K562 (cell line): ENCODE measurements around the gene HK1. TPM values are rescaled to one million over a fixed set of nuclear protein-coding genes. Genes with fewer than 3 reads are reported as not detected.

Experiments
- ATAC-seq: fragments of 200-7000 bp; cut with Tn5 transposase; 3 replicates; pipeline ENCODE4 v1.9.1; 2020; ENCODE audit warnings: moderate library complexity
- BruUV-seq: library from RNA; stranded (reverse); fragments of 400-500 nt; replicated peaks from 2 replicates; lab custom pipeline; 2021; lab: Mats Ljungman, UMichigan
- CTCF ChIA-PET: fragments of 300-600 bp; formaldehyde crosslinking; extraction: SDS; loops from one replicate; lab custom pipeline; 2021; ENCODE audit warnings: low intra/inter-chr PET ratio; lab: Yijun Ruan, JAX
- POLR2A ChIA-PET: fragments of 300-600, 350-650 bp; sonication (Branson Sonifier 250); formaldehyde crosslinking; extraction: SDS; loops from one replicate; lab custom pipeline; 2021; ENCODE audit warnings: antibody characterized with exemption, inconsistent platforms; lab: Yijun Ruan, JAX
- DNase-seq, 4 experiments: peaks; one replicate each; pipeline versions ENCODE4 v3.0.0 to v3.0.0-alpha.2; 2011 to 2018; ENCODE audit warnings: low spot score in 3 of 4, mixed read lengths in 3 of 4; ENCODE audit errors: extremely low read depth in 1 of 4
- FAIRE-seq: peaks from 2 replicates; lab custom pipeline; 2011; peaks lifted over from hg19 to GRCh38; lab: Jason Lieb, UNC
- H2AFZ ChIP-seq: 2 replicates; pipeline ENCODE4 v1.6.0; 2011; ENCODE audit warnings: low read depth, low read length, control low read depth, inconsistent platforms
- H3K27ac ChIP-seq: fragments of 200-600 bp; 3 replicates; pipeline ENCODE4 v1.8.0; 2011; ENCODE audit warnings: low read depth, mild to moderate bottlenecking, control low read depth, inconsistent platforms, low read length, moderate library complexity, mixed read lengths; ENCODE audit errors: extremely low read depth
- H3K27me3 ChIP-seq, 2 experiments: fragments of 300-600 bp in 1 of 2; 2 replicates in 1 of 2; 3 replicates in 1 of 2; pipeline versions ENCODE4 v1.6.0 to v1.8.0; 2011; ENCODE audit warnings: inconsistent platforms in 2 of 2, low read length in 2 of 2, mild to moderate bottlenecking in 1 of 2, mixed read lengths in 1 of 2, moderate library complexity in 1 of 2; ENCODE audit not compliant: control insufficient read depth in 2 of 2, insufficient read depth in 2 of 2
- H3K36me3 ChIP-seq: fragments of 300-600 bp; 3 replicates; pipeline ENCODE4 v1.8.0; 2011; ENCODE audit warnings: mild to moderate bottlenecking, low read length, inconsistent platforms; ENCODE audit not compliant: control insufficient read depth, insufficient read depth
- H3K4me1 ChIP-seq, 2 experiments: fragments of 200-600 bp in 1 of 2; replicated peaks in 1 of 2; 2 replicates in 1 of 2; 3 replicates in 1 of 2; pipeline versions ENCODE4 v1.5.1 to v1.8.0; 2011; ENCODE audit warnings: inconsistent platforms in 2 of 2, low read length in 2 of 2, mild to moderate bottlenecking in 1 of 2, mixed read lengths in 1 of 2, moderate library complexity in 1 of 2; ENCODE audit not compliant: control insufficient read depth in 2 of 2, insufficient read depth in 2 of 2
- H3K4me2 ChIP-seq: 2 replicates; pipeline ENCODE4 v1.6.1; 2011; ENCODE audit warnings: low read length, control low read depth, inconsistent platforms, mixed read lengths; ENCODE audit not compliant: insufficient read depth
- H3K4me3 ChIP-seq: fragments of 200-600 bp; sonication (generic), shearing (Covaris generic); 2 replicates; pipeline ENCODE4 v1.5.1; 2016; ENCODE audit warnings: control low read depth, inconsistent platforms
- H3K79me2 ChIP-seq: fragments of 200-600 bp; 3 replicates; pipeline ENCODE4 v1.8.0; 2011; ENCODE audit warnings: low read length, inconsistent platforms; ENCODE audit not compliant: control insufficient read depth, insufficient read depth
- H3K9ac ChIP-seq, 2 experiments: 2 replicates each; pipeline versions ENCODE4 v1.6.0 to v1.6.1; 2011; ENCODE audit warnings: low read depth in 2 of 2, low read length in 2 of 2, control low read depth in 1 of 2, inconsistent platforms in 1 of 2, mild to moderate bottlenecking in 1 of 2, mixed read lengths in 1 of 2; ENCODE audit not compliant: insufficient read depth in 1 of 2
- H3K9me1 ChIP-seq: one replicate; pipeline ENCODE4 v1.6.0; 2011; ENCODE audit warnings: inconsistent platforms, mild to moderate bottlenecking, low read length, moderate library complexity; ENCODE audit not compliant: control insufficient read depth, insufficient read depth
- H3K9me3 ChIP-seq: replicated peaks from 2 replicates; pipeline ENCODE4 v1.5.1; 2011; ENCODE audit warnings: low read depth, low read length, inconsistent platforms; ENCODE audit not compliant: control insufficient read depth, insufficient read depth
- H4K20me1 ChIP-seq: replicated peaks from 2 replicates; pipeline ENCODE4 v1.6.1; 2011; ENCODE audit warnings: low read length, inconsistent platforms, mixed read lengths; ENCODE audit not compliant: control insufficient read depth, insufficient read depth
- ESRRA ChIP-seq: fragments of 450-650 bp; IDR thresholded peaks from 2 replicates; pipeline ENCODE4 v1.6.1; 2014; ENCODE audit warnings: low read depth, mild to moderate bottlenecking, moderate library complexity, borderline replicate concordance
- OTX1 ChIP-seq: fragments of 450-650 bp; formaldehyde crosslinking; IDR thresholded peaks from 2 replicates; pipeline ENCODE4 v1.4.0; 2022; ENCODE audit warnings: mild to moderate bottlenecking
- POLR2G ChIP-seq: fragments of 200-400 bp; formaldehyde crosslinking; IDR thresholded peaks from 2 replicates; pipeline ENCODE4 v1.6.1; 2017; ENCODE audit warnings: low read depth, mild to moderate bottlenecking, antibody characterized with exemption, low read length, moderate library complexity
- RBM25 ChIP-seq: fragments of 200-400 bp; formaldehyde crosslinking; IDR thresholded peaks from 2 replicates; pipeline ENCODE4 v1.6.1; 2018; ENCODE audit warnings: low read length, low read depth, moderate library complexity; ENCODE audit not compliant: severe bottlenecking
- ZBTB8A ChIP-seq: fragments of 450-650 bp; IDR thresholded peaks from 2 replicates; pipeline ENCODE4 v1.6.1; 2018; ENCODE audit warnings: mild to moderate bottlenecking, moderate library complexity; ENCODE audit not compliant: partially characterized antibody
- WGBS: fragments of 100-300 bp; shearing (Covaris generic); methylation state at CpG from one replicate; pipeline ENCODE4 v1.1.6; 2016; ENCODE audit warnings: low coverage, mixed read lengths; ENCODE audit not compliant: insufficient coverage; ENCODE audit errors: missing lambda C conversion rate; 5-methylcytosine and 5-hydroxymethylcytosine counted together
- in situ Hi-C: fragments of 300-500 bp; cut with MboI; formaldehyde crosslinking; loops from 4 replicates; pipeline ENCODE4 v1.15.0; 2018; ENCODE audit warnings: inconsistent platforms, mixed read lengths
- intact Hi-C: fragments of 100-400 bp; cut with micrococcal nuclease; formaldehyde crosslinking; loops from 2 replicates; pipeline ENCODE4 v1.14.2; 2022
- polyA plus RNA-seq, 8 experiments: library from polyadenylated mRNA; depleted of rRNA in 4 of 8; stranded (reverse) in 5 of 8; unstranded in 3 of 8; fragments of >200 nt; fragmentation: Nextera tagmentation in 2 of 8; fragmentation: Illumina TruSeq in 1 of 8; extraction: Ambion mirVana in 2 of 8; extraction: Trizol in 1 of 8; gene quantifications; 2 replicates each; pipeline versions ENCODE4 v1.2.1 to v1.2.3, GENCODE V29; 2011 to 2014; ENCODE audit warnings: inconsistent platforms in 1 of 8, missing spikeins in 1 of 8
- total RNA-seq, 7 experiments: library from RNA; depleted of rRNA in 6 of 7; stranded (reverse); fragments of >200 nt in 6 of 7; fragmentation: Illumina TruSeq in 2 of 7; extraction: Trizol in 2 of 7; gene quantifications; 2 replicates each; pipeline versions ENCODE4 v1.2.1 to v1.2.3, GENCODE V29; 2011 to 2021; ENCODE audit warnings: low replicate concordance in 1 of 7

The HK1 gene
- total and polyA plus RNA-seq, 9 of the 15 experiments (the other 6 are each of a cell fraction or from before 2014, with no cell fraction given) = 29.2 to 444 (median 193) TPM

GRCh38 chr10:69374242-69374641 lies 95.9 kb downstream of the HK1 start:
- CTCF ChIA-PET = no interaction called here
- Histone ChIP-seq H3K79me2 (peaks cover 24% of the 10 kb centered on the region), H3K36me3 (peaks cover 97% of the 10 kb centered on the region), H3K9me3 (no peaks in the 10 kb centered on the region), H3K9ac (peak overlapping the region in 1 of 2 experiments; percentile 10; a peak in 1 of 4 replicates), H3K27ac (no peak overlapping the region), H3K4me2 (no peak overlapping the region), H4K20me1 (peaks cover 12% of the 10 kb centered on the region), H3K4me3 (no peak overlapping the region), H3K9me1 (no peaks in the 10 kb centered on the region), H3K4me1 (peaks cover 0 to 4% of the 10 kb centered on the region in 2 experiments; a peak in 1 of 5 replicates), H3K27me3 (no peaks in the 10 kb centered on the region), H2AFZ (no peak overlapping the region)
- POLR2A ChIA-PET = interaction anchor here (1.5 kb wide), 1 partner anchor 10 kb away, joined by 4 read pairs; no protein-coding TSS in a partner anchor
- peak; percentile 44; the same call in 1 of the 2 replicates for TF ChIP-seq POLR2G
- no peak for TF ChIP-seq OTX1
- FAIRE-seq = no peak
- no peak for DNase-seq
- WGBS = 94% methylated on average over 13 of the region's 13 CpGs
- ATAC-seq = no peak
- BruUV-seq = no TSS peak
- intact Hi-C loops = no loop called here
- in situ Hi-C loops = no loop called here

GRCh38 chr10:69374931-69375306 lies 96.6 kb downstream of the HK1 start:
- H4K20me1 ChIP-seq = peaks cover 12% of the 10 kb centered on the region
- ChIA-PET CTCF (no interaction called here), POLR2A (no interaction called here)
- FAIRE-seq = no peak
- H3K79me2 ChIP-seq = peaks cover 22% of the 10 kb centered on the region
- in situ Hi-C loops = no loop called here
- no peak overlapping the region; a peak in 1 of 4 replicates for H3K9ac ChIP-seq
- DNase-seq = no peak
- peaks cover 97% of the 10 kb centered on the region for H3K36me3 ChIP-seq
- H3K9me3 ChIP-seq = no peaks in the 10 kb centered on the region
- peaks cover 0 to 4% of the 10 kb centered on the region in 2 experiments; a peak in 1 of 5 replicates for H3K4me1 ChIP-seq
- no peak for ATAC-seq
- no peak overlapping the region for H2AFZ ChIP-seq
- intact Hi-C loops = no loop called here
- no peak overlapping the region for H3K4me3 ChIP-seq
- no peaks in the 10 kb centered on the region for H3K9me1 ChIP-seq
- WGBS = 91% methylated on average over 2 of the region's 2 CpGs
- H3K27me3 ChIP-seq = no peaks in the 10 kb centered on the region
- TF ChIP-seq ESRRA = peak; percentile 75
- TF ChIP-seq ZBTB8A = no peak
- peak; percentile 67 for TF ChIP-seq RBM25
- TF ChIP-seq, all 486 proteins: peak for 2
- Histone ChIP-seq H3K4me2 (no peak overlapping the region), H3K27ac (no peak overlapping the region)
- BruUV-seq = no TSS peak
